ENCODE data around the gene SLFN11.
A peak's percentile ranks its signal among the peaks of the same experiment; 100 is the strongest.
"Not testable (repeated sequence)": the region's sequence is repeated elsewhere in the genome, so short reads cannot be mapped to it uniquely, and the experiment has no call there.

SLFN11 gene

DNA sequence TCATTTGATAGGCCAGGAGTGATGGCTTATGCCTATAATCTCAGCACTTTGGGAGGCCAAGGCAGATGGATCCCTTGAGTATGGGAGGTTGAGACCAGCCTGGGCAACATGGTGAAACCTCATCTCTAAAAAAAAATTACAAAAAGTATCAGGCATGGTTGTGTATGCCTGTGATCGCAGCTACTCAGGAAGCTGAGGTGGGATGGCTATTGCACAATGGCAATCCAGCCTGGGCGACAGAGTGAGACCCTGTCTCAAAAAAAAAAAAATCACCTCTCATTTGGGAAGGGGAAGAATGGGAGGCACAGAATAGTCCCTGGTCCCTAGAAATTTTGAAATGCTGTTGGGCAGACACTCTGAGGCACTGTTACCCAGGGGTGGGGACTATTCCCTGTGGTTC is 35.2 kb downstream of the SLFN11 start:
- Mint-ChIP-seq H3K4me1 (peaks cover 17% of the 10 kb centered on the region), H3K4me3 (no peak overlapping the region), H3K9me3 (peaks cover 2% of the 10 kb centered on the region), H3K27ac (no peak overlapping the region), H3K27me3 (no peaks in the 10 kb centered on the region), H3K36me3 (no peaks in the 10 kb centered on the region)
- no peak for ATAC-seq

DNA sequence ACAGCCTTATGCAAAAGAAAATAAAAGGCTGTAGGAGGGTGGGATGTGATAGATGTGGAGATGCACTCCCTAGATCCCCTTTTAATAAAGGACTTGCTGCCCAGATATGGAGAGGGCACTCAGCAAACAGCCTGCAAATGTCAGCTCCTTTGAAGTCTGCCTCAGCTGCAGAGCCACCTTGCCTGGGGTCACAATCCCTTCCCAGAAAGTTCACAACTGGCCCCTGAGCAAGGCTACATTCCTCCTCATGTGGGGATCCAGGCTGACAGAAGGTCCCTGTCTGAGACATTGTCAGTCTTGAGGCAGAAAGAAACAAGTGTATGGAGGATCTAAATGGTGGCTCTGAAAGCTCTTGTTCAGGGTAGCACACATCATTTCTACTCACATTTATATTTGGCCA is 36.1 kb downstream of the SLFN11 start:
- H3K4me3 Mint-ChIP-seq, result no peak overlapping the region
- no peaks in the 10 kb centered on the region for H3K27me3 Mint-ChIP-seq
- H3K36me3 Mint-ChIP-seq, result peaks cover 5% of the 10 kb centered on the region
- H3K27ac Mint-ChIP-seq, result no peak overlapping the region
- no peak for ATAC-seq
- H3K9me3 Mint-ChIP-seq, result peaks cover 2% of the 10 kb centered on the region
- peaks cover 9% of the 10 kb centered on the region for H3K4me1 Mint-ChIP-seq

DNA sequence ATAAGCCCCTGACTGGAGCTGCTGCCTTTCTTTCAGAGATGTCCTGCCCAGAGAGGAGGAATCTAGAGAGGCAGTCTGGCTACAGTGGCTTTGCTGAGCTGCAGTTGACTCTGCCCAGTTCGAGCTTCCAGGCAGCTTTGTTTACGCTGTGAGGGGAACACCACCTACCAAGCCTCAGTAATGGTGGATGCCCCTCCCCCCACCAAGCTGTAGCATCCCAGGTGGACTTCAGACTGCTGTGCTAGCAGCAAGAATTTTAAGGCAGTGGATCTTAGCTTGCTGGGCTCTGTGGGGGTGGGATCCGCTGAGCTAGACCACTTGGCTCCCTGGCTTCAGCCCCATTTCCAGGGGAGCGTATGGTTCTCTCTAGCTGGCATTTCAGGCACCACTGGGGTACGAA is 39.8 kb downstream of the SLFN11 start:
- not testable (repeated sequence) for H3K9me3 Mint-ChIP-seq, H3K4me1 Mint-ChIP-seq, H3K4me3 Mint-ChIP-seq, H3K27me3 Mint-ChIP-seq, ATAC-seq, H3K27ac Mint-ChIP-seq
- peaks cover 15% of the 10 kb centered on the region for H3K36me3 Mint-ChIP-seq

DNA sequence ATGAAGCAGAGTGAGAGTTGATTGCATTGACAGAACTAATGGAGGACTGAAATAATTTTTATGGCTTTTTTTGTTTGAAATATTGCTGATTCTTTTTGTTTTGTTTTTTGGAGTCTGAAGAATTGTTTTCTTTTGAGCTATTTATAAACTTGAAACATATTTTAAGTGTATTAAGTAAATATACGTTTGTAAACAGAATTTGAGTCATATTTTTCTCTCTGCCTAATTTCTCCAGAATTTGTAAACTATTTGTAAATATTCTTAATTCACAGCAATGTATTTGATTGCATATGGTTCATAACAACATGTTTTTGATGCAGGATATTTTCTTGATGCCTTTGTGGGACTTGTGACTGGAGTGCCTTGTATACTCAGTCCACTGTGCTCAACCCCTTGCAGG is 50.7 kb downstream of the SLFN11 start:
- Mint-ChIP-seq H3K4me3 (no peak overlapping the region), H3K27me3 (no peaks in the 10 kb centered on the region), H3K4me1 (no peaks in the 10 kb centered on the region), H3K9me3 (peaks cover 11% of the 10 kb centered on the region), H3K36me3 (peaks cover 31% of the 10 kb centered on the region), H3K27ac (no peak overlapping the region)
- no peak for ATAC-seq

DNA sequence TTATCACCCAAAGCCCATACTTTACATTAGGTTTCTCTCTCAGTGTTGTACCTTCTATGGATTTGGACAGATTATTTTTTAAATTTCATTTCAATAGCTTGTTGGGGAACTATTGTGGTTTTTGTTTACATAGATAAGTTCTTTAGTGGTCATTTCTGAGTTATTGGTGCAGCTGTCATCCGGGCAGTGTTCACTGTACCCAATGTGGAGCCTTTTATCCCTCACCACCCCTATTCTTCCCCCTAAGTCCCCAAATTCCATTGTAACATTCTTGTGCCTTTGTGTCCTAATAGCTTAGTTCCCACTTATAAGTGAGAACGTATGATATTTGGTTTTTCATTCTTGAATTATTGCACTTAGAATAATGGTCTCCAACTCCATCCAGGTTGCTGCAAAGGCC is 57.5 kb downstream of the SLFN11 start:
- Mint-ChIP-seq H3K9me3 (no peaks in the 10 kb centered on the region), H3K27me3 (no peaks in the 10 kb centered on the region), H3K27ac (no peak overlapping the region), H3K36me3 (no peaks in the 10 kb centered on the region), H3K4me3 (no peak overlapping the region), H3K4me1 (peaks cover 18% of the 10 kb centered on the region)
- ATAC-seq, result no peak

DNA sequence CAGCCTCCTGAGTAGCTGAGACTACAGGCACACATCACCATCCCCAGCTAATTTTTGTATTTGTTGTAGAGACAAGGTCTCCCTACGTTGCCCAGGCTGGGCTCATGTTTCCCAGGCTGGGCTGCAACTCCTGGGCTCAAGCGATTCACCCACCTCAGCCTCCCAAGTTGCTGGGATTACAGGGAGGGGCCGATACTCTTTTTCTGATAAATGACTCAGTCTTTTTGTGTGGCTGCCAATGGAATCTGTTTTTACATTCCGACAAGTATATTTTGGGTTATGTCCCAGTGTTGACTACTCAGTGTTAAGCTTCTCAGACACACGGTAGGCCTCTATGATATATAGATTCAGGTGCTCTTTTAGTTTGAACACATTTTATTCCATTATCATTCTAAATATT is 58.1 kb downstream of the SLFN11 start:
- Mint-ChIP-seq H3K27me3 (no peaks in the 10 kb centered on the region), H3K36me3 (no peaks in the 10 kb centered on the region), H3K4me1 (peaks cover 18% of the 10 kb centered on the region), H3K9me3 (no peaks in the 10 kb centered on the region), H3K27ac (no peak overlapping the region), H3K4me3 (no peak overlapping the region)
- ATAC-seq, result no peak

- no peaks in the 10 kb centered on the region for H3K27me3 Mint-ChIP-seq
- H3K9me3 Mint-ChIP-seq, result no peaks in the 10 kb centered on the region
- peak overlapping the region; percentile 88 for H3K27ac Mint-ChIP-seq
- no peaks in the 10 kb centered on the region for H3K36me3 Mint-ChIP-seq
- ATAC-seq, result no peak
- H3K4me3 Mint-ChIP-seq, result peak overlapping the region; percentile 90
- peaks cover 18% of the 10 kb centered on the region for H3K4me1 Mint-ChIP-seq
Measured at GRCh38 chr17:35314415-35315216, 58.8 kb downstream of the SLFN11 start.

GRCh38 chr17:35313875-35314409 is 59.5 kb downstream of the SLFN11 start:
- Mint-ChIP-seq H3K4me3 (peak overlapping the region; percentile 90), H3K27me3 (no peaks in the 10 kb centered on the region), H3K36me3 (no peaks in the 10 kb centered on the region), H3K4me1 (peaks cover 18% of the 10 kb centered on the region), H3K9me3 (no peaks in the 10 kb centered on the region), H3K27ac (peak overlapping the region; percentile 88)
- ATAC-seq, result no peak

GRCh38 chr17:35312790-35313711 is 60.4 kb downstream of the SLFN11 start:
- Mint-ChIP-seq H3K9me3 (peaks cover 4% of the 10 kb centered on the region), H3K27me3 (no peaks in the 10 kb centered on the region), H3K27ac (peak overlapping the region; percentile 88), H3K4me1 (peaks cover 18% of the 10 kb centered on the region), H3K36me3 (no peaks in the 10 kb centered on the region), H3K4me3 (peak overlapping the region; percentile 90)
- peak; percentile 92 for ATAC-seq

DNA sequence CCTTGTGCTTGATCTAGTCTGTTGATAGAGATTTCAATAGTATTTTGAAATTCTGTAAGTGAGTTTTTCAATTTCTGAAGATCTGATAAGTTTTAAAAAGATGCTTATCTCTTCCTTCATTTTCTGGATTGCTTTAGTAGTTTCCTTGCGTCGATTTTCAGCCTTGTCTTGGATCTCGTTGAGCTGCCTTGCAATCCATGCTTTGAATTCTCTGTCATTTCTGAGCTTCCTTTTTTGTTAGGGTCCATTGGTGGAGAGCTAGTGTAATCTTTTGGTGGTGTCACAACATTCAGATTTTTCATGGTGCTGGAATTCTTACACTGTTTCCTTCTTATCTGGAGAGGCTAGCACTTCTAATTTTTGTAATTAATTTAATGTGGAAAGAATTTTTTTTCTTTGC is 61.1 kb downstream of the SLFN11 start:
- H3K4me3 Mint-ChIP-seq, result no peak overlapping the region
- peak overlapping the region; percentile 88 for H3K27ac Mint-ChIP-seq
- H3K9me3 Mint-ChIP-seq, result peaks cover 4% of the 10 kb centered on the region
- H3K27me3 Mint-ChIP-seq, result no peaks in the 10 kb centered on the region
- no peak for ATAC-seq
- no peaks in the 10 kb centered on the region for H3K36me3 Mint-ChIP-seq
- H3K4me1 Mint-ChIP-seq, result peaks cover 18% of the 10 kb centered on the region

GRCh38 chr17:35309345-35309744 is 64.1 kb downstream of the SLFN11 start:
- H3K27ac Mint-ChIP-seq, ATAC-seq, H3K27me3 Mint-ChIP-seq, H3K9me3 Mint-ChIP-seq, H3K4me3 Mint-ChIP-seq, H3K36me3 Mint-ChIP-seq: not testable (repeated sequence)
- peaks cover 18% of the 10 kb centered on the region for H3K4me1 Mint-ChIP-seq
